Astrocyte of the spinal cord (primary cell): ENCODE results near the gene KLK10.

Experiments used
- DNase-seq: peaks from one replicate; pipeline ENCODE4 v3.0.0; 2011; ENCODE audit warnings: low read depth, low spot score
- H3K4me3 ChIP-seq: 2 replicates; pipeline ENCODE4 v1.5.1; 2011; ENCODE audit warnings: low read depth, mild to moderate bottlenecking, low read length, moderate library complexity
- CTCF ChIP-seq: IDR thresholded peaks from 2 replicates; pipeline ENCODE4 v1.5.1; 2012; ENCODE audit warnings: low read depth, mild to moderate bottlenecking, low read length, inconsistent platforms
- in situ Hi-C: cut with HindIII; loops from 2 replicates; pipeline ENCODE4 v1.10.0; 2017; ENCODE audit warnings: low sequenced_read_pairs

KLK10 gene

GRCh38 chr19:51036519-51036918 is 17.0 kb upstream of the KLK10 start:
- in situ Hi-C loops = no loop called here
- no peak for DNase-seq
- no peak overlapping the region for H3K4me3 ChIP-seq
- TF ChIP-seq CTCF = no peak

GRCh38 chr19:51034704-51035103 is 15.2 kb upstream of the KLK10 start, which contains the start of gene KLK12:
Gene KLK12, minus strand, starts transcription at chr19:51035002. Its CDS starts 381 bp downstream, at chr19:51034621.
- DNase-seq = no peak
- no peak within 1 kb of the TSS for H3K4me3 ChIP-seq
- no peak for TF ChIP-seq CTCF
- in situ Hi-C loops = no loop called here

GRCh38 chr19:51031880-51032225 is 12.3 kb upstream of the KLK10 start:
- in situ Hi-C loops = no loop called here
- no peak for DNase-seq
- no peak for TF ChIP-seq CTCF
- H3K4me3 ChIP-seq = no peak overlapping the region

- H3K4me3 ChIP-seq = no peak overlapping the region
- TF ChIP-seq CTCF = no peak
- DNase-seq = no peak
- in situ Hi-C loops = no loop called here
Observed at GRCh38 chr19:51031220-51031879, 11.8 kb upstream of the KLK10 start.

GRCh38 chr19:51030631-51031030 is 11.1 kb upstream of the KLK10 start:
- TF ChIP-seq CTCF = no peak
- H3K4me3 ChIP-seq = no peak overlapping the region
- in situ Hi-C loops = no loop called here
- no peak for DNase-seq

GRCh38 chr19:51029718-51030117 is 10.2 kb upstream of the KLK10 start:
- no peak overlapping the region for H3K4me3 ChIP-seq
- no peak for DNase-seq
- TF ChIP-seq CTCF = no peak
- in situ Hi-C loops = no loop called here
